ENCODE results near the gene VPS13A.

Gene VPS13A

DNA sequence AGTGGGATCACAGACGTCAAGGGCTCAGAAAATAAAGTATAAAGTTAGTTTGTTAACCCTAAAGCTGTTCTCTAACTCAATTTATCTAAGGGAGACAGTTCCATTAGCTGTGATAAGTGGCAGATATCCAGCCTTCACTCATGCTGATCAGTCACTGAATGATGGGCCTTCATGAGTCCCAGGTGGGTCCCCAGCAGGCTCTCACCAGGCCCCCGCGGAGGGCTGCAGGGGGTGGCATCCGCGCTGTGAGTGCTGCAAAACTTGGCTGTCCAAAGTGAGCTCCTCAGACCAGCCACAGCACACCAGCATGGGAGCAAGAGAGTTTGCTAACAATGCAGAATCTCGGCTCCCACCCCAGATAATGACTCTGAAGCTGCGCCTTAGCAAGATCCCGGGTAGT lies 283.6 kb downstream of the VPS13A start:
- no peak overlapping the region for H3K4me3 ChIP-seq (replicated peaks; ENCODE audit: low read depth, low read length)
- DNase-seq (ENCODE audit: extremely low read depth, insufficient read length): no peak
- no peaks in the 10 kb centered on the region for H3K36me3 ChIP-seq (ENCODE audit: control insufficient read depth, insufficient read depth, low read length)
- TF ChIP-seq, protein P1, sequence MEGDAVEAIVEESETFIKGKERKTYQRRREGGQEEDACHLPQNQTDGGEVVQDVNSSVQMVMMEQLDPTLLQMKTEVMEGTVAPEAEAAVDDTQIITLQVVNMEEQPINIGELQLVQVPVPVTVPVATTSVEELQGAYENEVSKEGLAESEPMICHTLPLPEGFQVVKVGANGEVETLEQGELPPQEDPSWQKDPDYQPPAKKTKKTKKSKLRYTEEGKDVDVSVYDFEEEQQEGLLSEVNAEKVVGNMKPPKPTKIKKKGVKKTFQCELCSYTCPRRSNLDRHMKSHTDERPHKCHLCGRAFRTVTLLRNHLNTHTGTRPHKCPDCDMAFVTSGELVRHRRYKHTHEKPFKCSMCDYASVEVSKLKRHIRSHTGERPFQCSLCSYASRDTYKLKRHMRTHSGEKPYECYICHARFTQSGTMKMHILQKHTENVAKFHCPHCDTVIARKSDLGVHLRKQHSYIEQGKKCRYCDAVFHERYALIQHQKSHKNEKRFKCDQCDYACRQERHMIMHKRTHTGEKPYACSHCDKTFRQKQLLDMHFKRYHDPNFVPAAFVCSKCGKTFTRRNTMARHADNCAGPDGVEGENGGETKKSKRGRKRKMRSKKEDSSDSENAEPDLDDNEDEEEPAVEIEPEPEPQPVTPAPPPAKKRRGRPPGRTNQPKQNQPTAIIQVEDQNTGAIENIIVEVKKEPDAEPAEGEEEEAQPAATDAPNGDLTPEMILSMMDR (IDR thresholded peaks at IDR 0.05; ENCODE audit: insufficient read depth, low read length, poor library complexity, severe bottlenecking): no peak
- no peaks in the 10 kb centered on the region for H3K27me3 ChIP-seq (replicated peaks; ENCODE audit: control insufficient read depth, insufficient read depth, low read length)

DNA sequence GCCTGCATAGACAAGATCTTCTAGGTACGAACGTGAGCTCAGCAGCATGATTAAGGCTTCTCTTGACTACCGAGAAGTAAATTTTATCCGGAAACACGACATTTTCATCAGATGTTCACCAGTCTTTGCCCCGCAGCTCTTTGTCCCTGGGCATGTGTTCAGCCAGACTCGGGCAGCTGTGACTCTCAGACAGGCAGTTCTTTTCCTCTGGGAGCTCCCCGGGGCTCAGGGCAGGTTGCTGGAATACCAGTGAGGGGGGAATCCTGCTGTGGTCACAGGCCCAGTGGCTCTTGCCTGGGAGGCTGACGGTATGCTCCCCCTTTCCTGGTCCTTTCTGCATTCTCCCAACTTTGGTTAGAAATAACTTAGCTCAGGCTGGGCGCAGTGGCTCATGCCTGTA lies 284.7 kb downstream of the VPS13A start:
- Histone ChIP-seq H3K4me3 (replicated peaks; ENCODE audit: low read depth, low read length) (no peak overlapping the region), H3K27me3 (replicated peaks; ENCODE audit: control insufficient read depth, insufficient read depth, low read length) (no peaks in the 10 kb centered on the region), H3K36me3 (ENCODE audit: control insufficient read depth, insufficient read depth, low read length) (no peaks in the 10 kb centered on the region)
- TF ChIP-seq, protein P1 (IDR thresholded peaks at IDR 0.05; ENCODE audit: insufficient read depth, low read length, poor library complexity, severe bottlenecking): no peak
- DNase-seq (ENCODE audit: extremely low read depth, insufficient read length): no peak

DNA sequence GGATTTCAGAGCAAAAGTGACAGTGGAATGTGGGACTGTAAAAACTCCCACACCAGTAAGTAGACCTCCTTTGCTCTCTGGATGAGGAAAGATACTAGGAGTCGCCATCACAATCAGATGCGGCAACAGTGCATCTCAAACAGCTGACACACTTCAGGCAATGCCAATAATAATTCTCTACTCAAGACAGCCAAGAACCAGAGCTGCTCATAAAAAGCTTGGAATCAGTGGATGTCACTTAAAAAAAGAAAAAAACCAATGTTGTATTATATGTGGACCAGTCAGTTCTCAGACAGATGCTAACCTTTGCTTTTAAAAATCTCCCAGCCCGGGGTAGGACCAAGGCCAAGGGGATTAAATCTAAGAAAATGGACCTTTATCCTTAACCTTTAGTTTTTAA lies 285.8 kb downstream of the VPS13A start:
- no peak overlapping the region for H3K4me3 ChIP-seq (replicated peaks; ENCODE audit: low read depth, low read length)
- no peaks in the 10 kb centered on the region for H3K36me3 ChIP-seq (ENCODE audit: control insufficient read depth, insufficient read depth, low read length)
- TF ChIP-seq, protein P1 (IDR thresholded peaks at IDR 0.05; ENCODE audit: insufficient read depth, low read length, poor library complexity, severe bottlenecking): no peak
- H3K27me3 ChIP-seq (replicated peaks; ENCODE audit: control insufficient read depth, insufficient read depth, low read length): no peaks in the 10 kb centered on the region
- DNase-seq (ENCODE audit: extremely low read depth, insufficient read length): no peak

DNA sequence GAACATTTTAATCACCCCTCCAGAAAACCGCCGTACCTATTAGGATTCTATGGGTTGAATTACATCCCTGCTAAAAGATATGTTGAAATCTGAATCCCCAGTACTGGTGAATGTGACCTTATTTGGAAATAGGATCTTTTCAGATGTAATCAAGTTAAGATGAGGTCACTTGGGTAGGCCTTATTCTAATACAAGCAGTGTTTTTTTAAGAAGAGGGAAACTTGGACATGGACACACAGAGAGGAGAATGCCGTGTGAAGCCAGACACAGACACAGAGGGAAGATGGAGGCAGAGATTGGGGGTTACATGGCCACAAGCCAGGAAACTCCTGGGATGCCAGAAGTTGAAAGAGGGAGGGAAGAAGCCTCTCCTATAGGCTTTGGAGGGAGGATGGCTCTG lies 287.3 kb downstream of the VPS13A start:
- DNase-seq (ENCODE audit: extremely low read depth, insufficient read length): no peak
- H3K4me3 ChIP-seq (replicated peaks; ENCODE audit: low read depth, low read length): no peak overlapping the region
- TF ChIP-seq, protein P1 (IDR thresholded peaks at IDR 0.05; ENCODE audit: insufficient read depth, low read length, poor library complexity, severe bottlenecking): no peak

DNA sequence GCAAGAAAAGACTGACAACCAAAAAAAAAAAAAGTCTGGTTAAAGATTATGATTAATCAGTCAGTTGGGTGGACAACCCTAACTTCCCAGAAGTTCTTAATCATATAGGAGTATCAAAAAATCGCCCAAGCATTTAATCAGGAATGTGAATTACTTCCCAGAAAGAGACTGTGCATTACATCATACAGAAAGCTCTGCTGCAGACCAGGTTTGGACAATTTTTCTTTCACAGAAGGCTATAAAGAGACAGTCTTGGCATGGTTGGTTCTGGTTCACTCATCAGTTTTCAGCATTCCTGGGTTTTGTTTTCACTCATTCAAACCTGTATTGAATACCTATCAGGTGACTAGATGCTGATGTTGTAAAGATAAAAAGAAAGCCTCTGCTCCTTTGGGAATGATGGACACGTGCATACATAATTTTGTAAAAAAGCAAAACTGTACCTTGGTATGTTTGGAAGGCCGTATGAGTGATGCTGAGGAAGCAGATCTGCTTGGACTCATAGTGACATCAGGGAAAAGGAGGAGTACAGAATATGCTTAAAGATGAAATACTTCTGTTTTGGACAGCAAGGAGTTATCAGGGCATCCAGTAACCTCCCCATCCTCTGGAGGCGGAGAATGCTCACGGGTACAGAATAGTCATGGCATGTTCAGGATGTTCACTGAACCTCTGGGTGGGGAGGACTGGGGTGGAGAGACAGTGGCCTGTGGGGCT lies 292.3 kb downstream of the VPS13A start:
- Histone ChIP-seq H3K36me3 (ENCODE audit: control insufficient read depth, insufficient read depth, low read length) (no peaks in the 10 kb centered on the region), H3K27me3 (replicated peaks; ENCODE audit: control insufficient read depth, insufficient read depth, low read length) (no peaks in the 10 kb centered on the region), H3K4me3 (replicated peaks; ENCODE audit: low read depth, low read length) (no peak overlapping the region)
- TF ChIP-seq, protein P1 (IDR thresholded peaks at IDR 0.05; ENCODE audit: insufficient read depth, low read length, poor library complexity, severe bottlenecking): no peak
- DNase-seq (ENCODE audit: extremely low read depth, insufficient read length): no peak

More for the DNA sequence above, 287.3 kb downstream of the VPS13A start:
- Histone ChIP-seq H3K27me3 (replicated peaks; ENCODE audit: control insufficient read depth, insufficient read depth, low read length) (no peaks in the 10 kb centered on the region), H3K36me3 (ENCODE audit: control insufficient read depth, insufficient read depth, low read length) (no peaks in the 10 kb centered on the region)
